ENCODE measurements around the gene RANBP3L. TPM values are rescaled to one million over a fixed set of nuclear protein-coding genes. Genes with fewer than 3 reads are reported as not detected.

The RANBP3L gene
- total RNA-seq, 1 donor from 2014 or later, result not detected

- Histone ChIP-seq H3K36me3 (ENCODE audit: control insufficient read depth, insufficient read depth, low read length) (no peaks in the 10 kb centered on the region), H3K27me3 (ENCODE audit: control insufficient read depth, insufficient read depth, low read length) (no peaks in the 10 kb centered on the region), H3K4me3 (ENCODE audit: low read depth, low read length) (no peak overlapping the region)
- no peak for DNase-seq (ENCODE audit: low read depth)
- FAIRE-seq, result no peak
- no peak for TF ChIP-seq CTCF (IDR thresholded peaks at IDR 0.05; ENCODE audit: insufficient read depth, low read length, severe bottlenecking)
Observed at GRCh38 chr5:36277521-36278176, 24.1 kb downstream of the RANBP3L start.

GRCh38 chr5:36276864-36277263, 24.8 kb downstream of the RANBP3L start:
- Histone ChIP-seq H3K4me3 (ENCODE audit: low read depth, low read length) (no peak overlapping the region), H3K36me3 (ENCODE audit: control insufficient read depth, insufficient read depth, low read length) (no peaks in the 10 kb centered on the region), H3K27me3 (ENCODE audit: control insufficient read depth, insufficient read depth, low read length) (no peaks in the 10 kb centered on the region)
- DNase-seq (ENCODE audit: low read depth) (no peak), FAIRE-seq (no peak)
- no peak for TF ChIP-seq CTCF (IDR thresholded peaks at IDR 0.05; ENCODE audit: insufficient read depth, low read length, severe bottlenecking)

- FAIRE-seq, result no peak
- Histone ChIP-seq H3K27me3 (ENCODE audit: control insufficient read depth, insufficient read depth, low read length) (no peaks in the 10 kb centered on the region), H3K4me3 (ENCODE audit: low read depth, low read length) (no peak overlapping the region), H3K36me3 (ENCODE audit: control insufficient read depth, insufficient read depth, low read length) (no peaks in the 10 kb centered on the region)
- TF ChIP-seq CTCF (IDR thresholded peaks at IDR 0.05; ENCODE audit: insufficient read depth, low read length, severe bottlenecking), result no peak
- DNase-seq (ENCODE audit: low read depth), result no peak
Observed at GRCh38 chr5:36273809-36274526, 27.7 kb downstream of the RANBP3L start.

- DNase-seq (ENCODE audit: low read depth), result no peak
- no peak for FAIRE-seq
Observed at GRCh38 chr5:36272136-36272690, 29.5 kb downstream of the RANBP3L start.

GRCh38 chr5:36270876-36271575, 30.7 kb downstream of the RANBP3L start:
- no peaks in the 10 kb centered on the region for H3K27me3 ChIP-seq (ENCODE audit: control insufficient read depth, insufficient read depth, low read length)
- H3K4me3 ChIP-seq (ENCODE audit: low read depth, low read length), result no peak overlapping the region
- DNase-seq (ENCODE audit: low read depth) (no peak), FAIRE-seq (no peak)
- TF ChIP-seq CTCF (IDR thresholded peaks at IDR 0.05; ENCODE audit: insufficient read depth, low read length, severe bottlenecking), result no peak
- H3K36me3 ChIP-seq (ENCODE audit: control insufficient read depth, insufficient read depth, low read length), result no peaks in the 10 kb centered on the region

More at GRCh38 chr5:36272136-36272690, 29.5 kb downstream of the RANBP3L start:
- Histone ChIP-seq H3K27me3 (ENCODE audit: control insufficient read depth, insufficient read depth, low read length) (no peaks in the 10 kb centered on the region), H3K36me3 (ENCODE audit: control insufficient read depth, insufficient read depth, low read length) (no peaks in the 10 kb centered on the region), H3K4me3 (ENCODE audit: low read depth, low read length) (no peak overlapping the region)
- TF ChIP-seq CTCF (IDR thresholded peaks at IDR 0.05; ENCODE audit: insufficient read depth, low read length, severe bottlenecking), result no peak

All from bronchial epithelial cell (primary cell).